Peyer's patch (tissue), 4 donors: Measurements from ENCODE around the gene BASP1. TPM values are rescaled to one million over a fixed set of nuclear protein-coding genes. Genes with fewer than 3 reads are reported as not detected.

ENCODE experiments used
- DNase-seq, 3 donors: peaks; one replicate each; pipeline ENCODE4 v3.0.0-alpha.2; 2017 to 2019
- H3K27ac ChIP-seq, 4 donors: fragments of 200-600 bp; sonication (generic); one replicate each; pipeline ENCODE4 v1.5.1; 2016 to 2019
- H3K27me3 ChIP-seq, 2 donors: fragments of 200-600 bp; sonication (generic); one replicate each; pipeline ENCODE4 v1.5.1; 2019
- H3K36me3 ChIP-seq, 3 donors: fragments of 200-600 bp; sonication (generic); one replicate each; pipeline ENCODE4 v1.5.1; 2016 to 2019
- H3K4me1 ChIP-seq, 4 donors: fragments of 200-600 bp; sonication (generic); one replicate each; pipeline ENCODE4 v1.5.1; 2016 to 2019
- H3K4me3 ChIP-seq, 4 donors: fragments of 200-600 bp; sonication (generic); 1 replicate in 3 of 4; 2 replicates in 1 of 4; pipeline ENCODE4 v1.5.1; 2016 to 2019; ENCODE audit warnings: mild to moderate bottlenecking in 1 of 4
- H3K9me3 ChIP-seq, 4 donors: fragments of 200-600 bp; sonication (generic); one replicate each; pipeline ENCODE4 v1.5.1; 2016 to 2019; ENCODE audit warnings: mild to moderate bottlenecking in 1 of 4
- POLR2A ChIP-seq, 2 donors: fragments of 450-650 bp; IDR thresholded peaks; one replicate each; pipeline ENCODE4 v1.5.1; 2017; ENCODE audit warnings: antibody characterized with exemption in 2 of 2, mild to moderate bottlenecking in 2 of 2, moderate library complexity in 2 of 2
- total RNA-seq, 4 donors: library from RNA; depleted of rRNA; stranded (reverse); fragments of >200 nt; gene quantifications; one replicate each; pipeline ENCODE4 v1.1.0, GENCODE V29; 2016
- TF ChIP-seq, protein P1 (sequence below), 6 experiments: fragments of 450-650 bp in 4 of 6; fragments of 200-600 bp in 2 of 6; sonication (generic) in 1 of 6; IDR thresholded peaks; one replicate each; pipeline ENCODE4 v1.5.1; 2017 to 2019; ENCODE audit warnings: antibody characterized with exemption in 6 of 6, mild to moderate bottlenecking in 3 of 6, moderate library complexity in 1 of 6

BASP1 gene
- total RNA-seq, 4 donors from 2014 or later = 6.7 to 39.6 (median 8.0) TPM; not detected in 1

DNA sequence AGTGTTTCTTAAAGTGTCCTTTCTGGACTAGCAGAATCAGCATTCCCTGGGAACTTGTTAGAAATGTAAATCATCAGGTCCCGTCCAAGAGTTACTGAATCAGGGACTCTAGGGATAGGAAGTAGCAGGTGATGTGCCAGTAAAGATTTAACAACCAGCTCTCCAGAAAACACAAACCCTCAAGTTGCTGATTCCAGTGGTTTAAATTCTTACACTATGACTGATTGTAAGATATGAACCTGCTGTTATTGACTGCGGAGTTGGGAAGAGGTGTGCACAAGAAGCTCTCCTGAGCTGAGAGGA lies 39.1 kb upstream of the BASP1 start:
- DNase-seq = no peak
- TF ChIP-seq, protein P1, sequence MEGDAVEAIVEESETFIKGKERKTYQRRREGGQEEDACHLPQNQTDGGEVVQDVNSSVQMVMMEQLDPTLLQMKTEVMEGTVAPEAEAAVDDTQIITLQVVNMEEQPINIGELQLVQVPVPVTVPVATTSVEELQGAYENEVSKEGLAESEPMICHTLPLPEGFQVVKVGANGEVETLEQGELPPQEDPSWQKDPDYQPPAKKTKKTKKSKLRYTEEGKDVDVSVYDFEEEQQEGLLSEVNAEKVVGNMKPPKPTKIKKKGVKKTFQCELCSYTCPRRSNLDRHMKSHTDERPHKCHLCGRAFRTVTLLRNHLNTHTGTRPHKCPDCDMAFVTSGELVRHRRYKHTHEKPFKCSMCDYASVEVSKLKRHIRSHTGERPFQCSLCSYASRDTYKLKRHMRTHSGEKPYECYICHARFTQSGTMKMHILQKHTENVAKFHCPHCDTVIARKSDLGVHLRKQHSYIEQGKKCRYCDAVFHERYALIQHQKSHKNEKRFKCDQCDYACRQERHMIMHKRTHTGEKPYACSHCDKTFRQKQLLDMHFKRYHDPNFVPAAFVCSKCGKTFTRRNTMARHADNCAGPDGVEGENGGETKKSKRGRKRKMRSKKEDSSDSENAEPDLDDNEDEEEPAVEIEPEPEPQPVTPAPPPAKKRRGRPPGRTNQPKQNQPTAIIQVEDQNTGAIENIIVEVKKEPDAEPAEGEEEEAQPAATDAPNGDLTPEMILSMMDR (IDR thresholded peaks at IDR 0.05) = no peak
- TF ChIP-seq POLR2A (IDR thresholded peaks at IDR 0.05) = no peak

DNA sequence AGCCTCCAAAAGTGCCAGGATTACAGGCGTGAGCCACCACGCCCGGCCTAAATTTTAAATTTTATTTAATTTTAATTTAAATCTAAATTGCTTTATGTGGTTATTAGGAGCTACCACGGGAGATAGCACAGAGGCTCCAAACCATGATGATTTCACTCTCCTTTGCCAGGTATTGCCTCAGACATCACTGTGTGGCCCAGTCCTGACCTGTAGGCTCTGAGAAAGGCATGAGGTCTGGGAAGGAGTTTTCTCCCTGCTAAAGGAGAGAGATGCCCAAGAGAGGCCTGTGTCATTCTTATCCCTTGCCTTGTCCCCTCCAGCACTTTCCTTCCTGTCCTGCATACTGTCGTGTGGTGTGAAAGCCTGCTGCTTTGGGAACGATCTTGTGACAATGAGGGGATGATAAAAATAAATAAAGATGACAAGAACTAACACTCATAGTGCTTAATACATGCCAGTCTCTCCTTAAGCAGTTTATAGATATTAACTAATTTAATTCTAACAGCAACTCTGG lies 37.0 kb upstream of the BASP1 start:
- Histone ChIP-seq H3K27me3 (no peaks in the 10 kb centered on the region), H3K4me1 (no peaks in the 10 kb centered on the region), H3K9me3 (no peaks in the 10 kb centered on the region), H3K27ac (no peak overlapping the region), H3K36me3 (no peaks in the 10 kb centered on the region), H3K4me3 (no peak overlapping the region)
- DNase-seq = no peak
- TF ChIP-seq, protein P1 (IDR thresholded peaks at IDR 0.05) = no peak
- TF ChIP-seq POLR2A (IDR thresholded peaks at IDR 0.05) = no peak

More for the DNA sequence above, 39.1 kb upstream of the BASP1 start:
- Histone ChIP-seq H3K36me3 (no peaks in the 10 kb centered on the region), H3K4me1 (no peaks in the 10 kb centered on the region), H3K9me3 (no peaks in the 10 kb centered on the region), H3K4me3 (no peak overlapping the region), H3K27ac (no peak overlapping the region), H3K27me3 (no peaks in the 10 kb centered on the region)

DNA sequence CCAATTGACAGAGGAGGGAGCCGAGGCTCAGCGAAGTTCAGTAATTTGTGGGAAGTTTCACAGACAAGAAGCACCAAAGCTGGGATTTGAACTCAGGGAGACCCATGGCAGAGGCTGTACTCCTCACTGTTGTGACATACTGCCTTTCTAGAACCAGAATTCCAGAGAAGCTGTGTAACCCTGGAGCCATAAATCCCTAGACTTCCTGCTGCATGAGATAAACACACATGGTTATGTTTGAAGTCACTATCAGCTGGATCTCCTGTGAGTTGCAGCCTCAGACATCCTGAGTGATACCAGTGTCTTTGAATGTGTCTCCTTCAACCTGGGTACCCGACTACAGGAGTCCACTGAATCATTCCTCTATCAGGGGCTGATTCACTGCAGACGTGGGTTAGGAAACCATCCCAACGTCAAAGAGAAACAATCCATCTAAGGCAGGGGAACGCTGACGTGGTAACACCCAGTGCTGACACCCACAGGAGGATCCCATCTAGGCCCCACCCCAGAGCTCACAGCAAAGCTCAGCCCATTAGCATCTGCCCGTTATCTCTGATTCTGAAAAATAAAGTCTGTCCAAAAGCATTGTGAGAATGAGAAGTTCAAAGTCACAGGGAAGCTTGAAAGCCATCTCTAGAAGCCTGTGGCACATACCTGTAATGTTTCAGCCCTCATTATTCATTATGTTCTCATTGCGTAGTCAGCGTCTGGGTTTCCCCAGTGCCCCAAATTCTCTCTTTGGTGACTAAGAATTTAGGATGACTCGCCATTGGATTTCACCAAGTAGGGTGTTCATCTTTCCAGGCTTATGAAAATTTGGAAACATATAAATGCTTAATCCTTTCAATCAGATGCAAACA lies 36.3 kb upstream of the BASP1 start:
- Histone ChIP-seq H3K36me3 (no peaks in the 10 kb centered on the region), H3K4me3 (no peak overlapping the region), H3K4me1 (no peaks in the 10 kb centered on the region), H3K27me3 (no peaks in the 10 kb centered on the region), H3K27ac (no peak overlapping the region), H3K9me3 (no peaks in the 10 kb centered on the region)
- DNase-seq = no peak
- no peak for TF ChIP-seq POLR2A (IDR thresholded peaks at IDR 0.05)
- TF ChIP-seq, protein P1 (IDR thresholded peaks at IDR 0.05) = no peak

DNA sequence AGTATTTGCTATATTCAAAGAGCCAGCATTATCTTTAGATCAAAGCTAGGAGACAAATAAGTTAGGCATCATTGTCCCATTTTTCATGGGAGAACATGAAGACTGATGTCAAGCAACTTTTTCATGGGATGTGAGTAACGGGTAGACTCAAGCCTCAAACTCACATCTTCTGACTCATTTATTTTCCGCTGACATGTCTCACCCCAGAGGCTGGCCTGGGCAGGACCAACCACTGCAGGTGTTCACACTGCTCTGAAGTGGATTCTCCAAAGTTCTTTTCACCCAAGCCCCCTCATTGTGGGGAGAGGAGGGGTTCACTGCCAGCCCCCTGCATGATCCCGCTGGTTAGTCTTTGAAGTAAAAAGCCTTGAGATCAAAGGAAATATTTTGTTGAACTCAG lies 34.9 kb upstream of the BASP1 start:
- H3K27ac ChIP-seq = no peak overlapping the region
- no peaks in the 10 kb centered on the region for H3K4me1 ChIP-seq
- no peaks in the 10 kb centered on the region for H3K9me3 ChIP-seq
- TF ChIP-seq POLR2A (IDR thresholded peaks at IDR 0.05) = no peak
- TF ChIP-seq, protein P1 (IDR thresholded peaks at IDR 0.05) = no peak
- H3K36me3 ChIP-seq = no peaks in the 10 kb centered on the region
- no peak overlapping the region for H3K4me3 ChIP-seq
- H3K27me3 ChIP-seq = no peaks in the 10 kb centered on the region
- DNase-seq = no peak

DNA sequence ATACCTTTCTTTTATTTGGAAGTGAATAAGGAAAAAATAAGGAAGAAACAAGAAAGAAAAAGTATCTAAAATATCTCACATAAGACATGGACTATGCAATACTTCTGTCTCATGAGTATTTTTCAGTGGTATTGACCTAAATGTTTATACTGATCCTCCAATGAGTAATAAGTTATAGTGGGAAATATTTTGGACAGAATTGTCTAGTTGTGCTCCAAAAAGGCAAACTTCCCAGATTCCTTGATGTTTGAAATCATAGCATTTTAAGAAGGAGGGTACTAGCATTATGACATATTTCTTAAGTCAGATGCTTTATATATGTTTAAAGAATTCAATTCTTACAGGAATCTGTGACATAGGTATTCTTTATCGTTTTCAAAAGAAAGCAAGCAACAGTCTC lies 34.5 kb upstream of the BASP1 start:
- no peaks in the 10 kb centered on the region for H3K4me1 ChIP-seq
- no peaks in the 10 kb centered on the region for H3K9me3 ChIP-seq
- no peak for DNase-seq
- no peak overlapping the region for H3K27ac ChIP-seq
- no peak overlapping the region for H3K4me3 ChIP-seq
- H3K27me3 ChIP-seq = no peaks in the 10 kb centered on the region
- H3K36me3 ChIP-seq = no peaks in the 10 kb centered on the region
- TF ChIP-seq, protein P1 (IDR thresholded peaks at IDR 0.05) = no peak
- no peak for TF ChIP-seq POLR2A (IDR thresholded peaks at IDR 0.05)
